Nephron (organoid): ENCODE measurements around the gene CWC25.
A peak's percentile ranks its signal among the peaks of the same experiment; 100 is the strongest.

ENCODE experiments used
- H3K27ac Mint-ChIP-seq, 3 experiments: 2 replicates each; pipeline ENCODE4 v1.8.0; 2020; ENCODE audit warnings: mixed read lengths in 3 of 3, mild to moderate bottlenecking in 2 of 3, moderate library complexity in 1 of 3
- H3K27me3 Mint-ChIP-seq: 2 replicates; pipeline ENCODE4 v1.8.0; 2021; ENCODE audit warnings: low read depth, mild to moderate bottlenecking, moderate library complexity, mixed read lengths
- H3K36me3 Mint-ChIP-seq: 2 replicates; pipeline ENCODE4 v1.8.0; 2020; ENCODE audit warnings: low read depth, mixed read lengths
- H3K4me1 Mint-ChIP-seq: 2 replicates; pipeline ENCODE4 v1.8.0; 2020; ENCODE audit warnings: mixed read lengths
- H3K4me3 Mint-ChIP-seq, 3 experiments: 2 replicates each; pipeline ENCODE4 v1.8.0; 2020; ENCODE audit warnings: mild to moderate bottlenecking in 3 of 3, mixed read lengths in 3 of 3, moderate library complexity in 2 of 3
- H3K9me3 Mint-ChIP-seq: 2 replicates; pipeline ENCODE4 v1.8.0; 2020; ENCODE audit warnings: mixed read lengths
- TF ChIP-seq, protein P1 (sequence below), 3 experiments: fragments of 200-600 bp; sonication (generic); IDR thresholded peaks; one replicate each; pipeline ENCODE4 v1.5.0; 2021; ENCODE audit warnings: antibody characterized with exemption in 3 of 3; ENCODE audit not compliant: unreplicated experiment in 3 of 3

The CWC25 gene

DNA sequence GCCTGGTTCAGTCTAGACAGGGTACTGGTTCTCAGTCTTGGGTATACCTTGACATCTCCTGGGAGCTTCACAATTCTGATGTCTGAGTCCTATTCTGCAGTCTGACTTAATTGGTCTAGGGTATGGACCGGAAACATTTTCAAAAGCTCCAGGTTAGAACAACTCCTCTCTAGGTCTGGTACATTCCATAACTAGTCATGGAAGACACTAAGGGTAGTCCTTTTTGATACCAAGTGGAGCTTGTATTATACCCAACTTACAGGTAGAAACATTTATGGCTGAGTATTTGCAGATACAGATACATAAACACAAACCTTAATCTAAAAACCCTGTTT is 23.4 kb upstream of the CWC25 start:
- Mint-ChIP-seq H3K36me3 (peaks cover 64% of the 10 kb centered on the region), H3K27ac (no peak overlapping the region), H3K27me3 (no peaks in the 10 kb centered on the region), H3K9me3 (no peaks in the 10 kb centered on the region), H3K4me1 (peaks cover 34% of the 10 kb centered on the region), H3K4me3 (no peak overlapping the region)
- TF ChIP-seq, protein P1, sequence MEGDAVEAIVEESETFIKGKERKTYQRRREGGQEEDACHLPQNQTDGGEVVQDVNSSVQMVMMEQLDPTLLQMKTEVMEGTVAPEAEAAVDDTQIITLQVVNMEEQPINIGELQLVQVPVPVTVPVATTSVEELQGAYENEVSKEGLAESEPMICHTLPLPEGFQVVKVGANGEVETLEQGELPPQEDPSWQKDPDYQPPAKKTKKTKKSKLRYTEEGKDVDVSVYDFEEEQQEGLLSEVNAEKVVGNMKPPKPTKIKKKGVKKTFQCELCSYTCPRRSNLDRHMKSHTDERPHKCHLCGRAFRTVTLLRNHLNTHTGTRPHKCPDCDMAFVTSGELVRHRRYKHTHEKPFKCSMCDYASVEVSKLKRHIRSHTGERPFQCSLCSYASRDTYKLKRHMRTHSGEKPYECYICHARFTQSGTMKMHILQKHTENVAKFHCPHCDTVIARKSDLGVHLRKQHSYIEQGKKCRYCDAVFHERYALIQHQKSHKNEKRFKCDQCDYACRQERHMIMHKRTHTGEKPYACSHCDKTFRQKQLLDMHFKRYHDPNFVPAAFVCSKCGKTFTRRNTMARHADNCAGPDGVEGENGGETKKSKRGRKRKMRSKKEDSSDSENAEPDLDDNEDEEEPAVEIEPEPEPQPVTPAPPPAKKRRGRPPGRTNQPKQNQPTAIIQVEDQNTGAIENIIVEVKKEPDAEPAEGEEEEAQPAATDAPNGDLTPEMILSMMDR (IDR thresholded peaks at IDR 0.05; ENCODE audit: unreplicated experiment in 3 of 3) = no peak

DNA sequence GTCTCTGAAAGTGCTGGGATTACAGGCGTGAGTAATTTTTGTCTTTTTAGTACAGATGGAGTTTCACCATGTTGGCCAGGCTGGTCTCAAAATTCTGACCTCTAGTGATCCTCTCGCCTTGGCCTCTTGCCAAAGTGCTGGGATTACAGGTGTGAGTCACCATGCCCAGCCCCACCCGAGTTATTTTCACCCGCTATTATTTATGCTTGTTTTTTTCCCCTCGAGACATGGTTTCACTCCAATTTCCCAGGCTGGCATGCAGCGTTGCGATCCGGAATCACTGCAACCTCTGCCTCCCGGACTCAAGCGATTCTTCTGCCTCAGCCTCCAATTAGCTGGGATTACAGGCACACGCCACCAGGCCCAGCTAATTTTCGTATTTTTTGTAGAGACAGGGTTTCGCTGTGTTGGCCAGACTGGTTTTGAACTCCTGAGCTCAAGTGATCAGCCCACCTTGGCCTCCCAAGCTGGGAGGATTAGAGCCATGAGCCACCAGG is 19.2 kb upstream of the CWC25 start:
- Mint-ChIP-seq H3K4me1 (no peaks in the 10 kb centered on the region), H3K27me3 (no peaks in the 10 kb centered on the region), H3K36me3 (peaks cover 23% of the 10 kb centered on the region), H3K27ac (no peak overlapping the region), H3K9me3 (no peaks in the 10 kb centered on the region), H3K4me3 (no peak overlapping the region)
- TF ChIP-seq, protein P1 (IDR thresholded peaks at IDR 0.05; ENCODE audit: unreplicated experiment in 3 of 3) = no peak

DNA sequence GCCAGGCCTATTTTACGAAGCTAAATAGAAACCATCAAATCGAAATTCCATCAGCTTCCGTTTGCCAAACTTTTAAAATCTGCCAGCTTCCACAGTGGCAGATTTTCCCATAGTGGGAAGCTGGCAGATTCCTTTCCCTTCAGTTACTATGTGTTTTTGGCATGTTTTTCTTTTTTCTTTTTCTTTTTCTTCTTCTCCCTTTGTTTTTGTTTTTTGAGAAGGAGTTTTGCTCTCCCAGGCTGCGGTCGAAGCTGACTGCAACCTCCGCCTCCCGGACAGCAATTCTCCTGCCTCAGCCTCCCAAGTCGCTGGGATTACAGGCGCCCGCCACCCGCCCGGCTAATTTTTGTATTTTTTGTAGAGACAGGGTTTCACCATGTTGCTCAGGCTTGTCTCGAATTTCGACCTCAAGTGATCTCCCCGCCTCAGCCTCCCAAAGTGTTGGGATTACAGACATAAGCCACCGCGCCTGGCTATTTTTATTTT is 684 bp upstream of the CWC25 start:
- Mint-ChIP-seq H3K9me3 (no peaks in the 10 kb centered on the region), H3K36me3 (peaks cover 8% of the 10 kb centered on the region), H3K27ac (peak overlapping the region; percentile 100), H3K4me1 (peaks cover 17% of the 10 kb centered on the region), H3K27me3 (peaks cover 6% of the 10 kb centered on the region), H3K4me3 (peak overlapping the region; percentile 96 to 100 (median 100))
- TF ChIP-seq, protein P1 (IDR thresholded peaks at IDR 0.05; ENCODE audit: unreplicated experiment in 3 of 3) = no peak

DNA sequence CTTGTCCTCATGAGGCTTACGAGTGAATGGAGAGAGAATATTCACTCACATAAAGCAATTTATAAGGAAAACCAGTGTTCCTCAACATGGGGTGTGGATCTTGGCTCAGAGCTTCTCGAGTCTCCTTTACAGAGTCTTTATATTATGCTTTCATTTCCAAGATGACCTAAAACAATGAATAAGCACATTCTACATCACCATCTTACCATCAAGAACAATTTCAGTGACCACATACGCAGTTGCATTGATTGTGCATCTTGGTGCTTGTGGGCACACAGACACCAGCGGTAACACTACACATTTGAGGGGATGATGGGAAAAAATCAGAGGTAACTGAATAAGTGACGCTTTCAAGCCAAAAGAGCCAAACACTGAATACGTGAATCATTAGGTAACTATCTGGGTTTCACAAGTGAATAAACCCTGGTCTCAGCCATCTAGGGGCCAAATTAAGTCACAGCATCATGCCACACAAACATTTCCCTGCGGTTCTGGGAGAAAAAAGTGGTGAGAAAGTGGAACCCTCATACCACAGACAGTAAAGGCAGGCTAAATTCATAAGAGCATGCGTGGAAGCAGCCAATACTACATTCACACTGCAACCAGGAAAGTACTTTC is 9.4 kb downstream of the CWC25 start:
- TF ChIP-seq, protein P1 (IDR thresholded peaks at IDR 0.05; ENCODE audit: unreplicated experiment in 3 of 3) = peak; percentile 15 to 22 (median 21)
- no peak overlapping the region for H3K27ac Mint-ChIP-seq
- no peaks in the 10 kb centered on the region for H3K9me3 Mint-ChIP-seq
- H3K36me3 Mint-ChIP-seq = peaks cover 39% of the 10 kb centered on the region
- no peaks in the 10 kb centered on the region for H3K4me1 Mint-ChIP-seq
- H3K27me3 Mint-ChIP-seq = no peaks in the 10 kb centered on the region
- H3K4me3 Mint-ChIP-seq = no peak overlapping the region

DNA sequence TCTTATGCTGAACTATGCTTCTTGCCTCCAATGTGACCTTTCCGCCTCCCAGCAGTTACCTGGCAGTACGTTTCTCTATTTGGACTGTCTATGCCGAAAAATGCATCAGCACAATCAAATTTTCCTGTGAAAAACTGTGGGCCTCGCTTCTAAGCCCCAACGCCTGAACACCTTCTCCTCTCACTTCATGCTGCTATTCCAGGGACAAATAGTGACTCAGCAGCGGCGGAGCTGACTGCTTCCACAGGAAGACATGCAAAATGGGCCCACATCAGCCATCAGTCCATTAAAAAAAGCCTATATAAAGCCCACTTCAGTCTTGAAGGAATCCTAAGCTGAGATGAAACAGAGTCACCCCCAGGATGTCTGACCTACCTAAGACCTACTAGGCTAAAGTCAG is 15.3 kb downstream of the CWC25 start:
- Mint-ChIP-seq H3K9me3 (no peaks in the 10 kb centered on the region), H3K36me3 (peaks cover 60% of the 10 kb centered on the region), H3K4me1 (no peaks in the 10 kb centered on the region), H3K27ac (no peak overlapping the region), H3K4me3 (no peak overlapping the region), H3K27me3 (no peaks in the 10 kb centered on the region)
- TF ChIP-seq, protein P1 (IDR thresholded peaks at IDR 0.05; ENCODE audit: unreplicated experiment in 3 of 3) = no peak

DNA sequence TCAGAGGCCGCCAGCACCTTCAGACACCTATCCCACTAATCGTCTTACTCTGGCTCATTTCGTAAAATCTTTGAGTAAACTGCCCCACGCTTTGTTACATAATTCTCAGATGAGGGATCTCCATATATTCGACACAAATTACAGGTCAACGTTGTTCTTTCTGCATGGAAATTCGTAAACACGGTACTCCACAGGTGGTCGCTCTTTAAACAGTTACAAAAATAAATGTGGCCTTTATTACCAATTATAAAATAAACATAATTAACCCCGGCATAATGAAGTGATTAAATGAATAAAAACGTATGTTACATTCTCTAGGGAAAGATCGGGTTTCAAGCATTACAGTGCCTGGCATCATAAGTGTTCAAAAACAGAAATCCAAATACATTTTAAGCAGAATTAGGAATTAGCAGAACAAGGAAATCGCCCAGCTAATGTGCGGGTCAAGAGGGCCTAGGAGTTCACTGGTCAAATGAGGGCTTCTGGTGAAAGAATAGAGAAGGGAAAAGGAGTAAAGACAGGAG is 24.8 kb downstream of the CWC25 start:
- H3K27ac Mint-ChIP-seq = peak overlapping the region; percentile 66 to 93 (median 92)
- TF ChIP-seq, protein P1 (IDR thresholded peaks at IDR 0.05; ENCODE audit: unreplicated experiment in 3 of 3) = no peak
- peaks cover 31% of the 10 kb centered on the region for H3K4me1 Mint-ChIP-seq
- no peaks in the 10 kb centered on the region for H3K9me3 Mint-ChIP-seq
- peaks cover 60% of the 10 kb centered on the region for H3K36me3 Mint-ChIP-seq
- H3K4me3 Mint-ChIP-seq = peak overlapping the region; percentile 83 to 85 (median 84)
- no peaks in the 10 kb centered on the region for H3K27me3 Mint-ChIP-seq
